Measurements from ENCODE around the gene DNLZ. TPM values are rescaled to one million over a fixed set of nuclear protein-coding genes. Genes with fewer than 3 reads are reported as not detected.

The DNLZ gene
- total and polyA plus RNA-seq, 10 of the 15 experiments (the other 5 are each of a cell fraction or from before 2014, with no cell fraction given), result 0.66 to 29.7 (median 14.7) TPM; not detected in 1

DNA sequence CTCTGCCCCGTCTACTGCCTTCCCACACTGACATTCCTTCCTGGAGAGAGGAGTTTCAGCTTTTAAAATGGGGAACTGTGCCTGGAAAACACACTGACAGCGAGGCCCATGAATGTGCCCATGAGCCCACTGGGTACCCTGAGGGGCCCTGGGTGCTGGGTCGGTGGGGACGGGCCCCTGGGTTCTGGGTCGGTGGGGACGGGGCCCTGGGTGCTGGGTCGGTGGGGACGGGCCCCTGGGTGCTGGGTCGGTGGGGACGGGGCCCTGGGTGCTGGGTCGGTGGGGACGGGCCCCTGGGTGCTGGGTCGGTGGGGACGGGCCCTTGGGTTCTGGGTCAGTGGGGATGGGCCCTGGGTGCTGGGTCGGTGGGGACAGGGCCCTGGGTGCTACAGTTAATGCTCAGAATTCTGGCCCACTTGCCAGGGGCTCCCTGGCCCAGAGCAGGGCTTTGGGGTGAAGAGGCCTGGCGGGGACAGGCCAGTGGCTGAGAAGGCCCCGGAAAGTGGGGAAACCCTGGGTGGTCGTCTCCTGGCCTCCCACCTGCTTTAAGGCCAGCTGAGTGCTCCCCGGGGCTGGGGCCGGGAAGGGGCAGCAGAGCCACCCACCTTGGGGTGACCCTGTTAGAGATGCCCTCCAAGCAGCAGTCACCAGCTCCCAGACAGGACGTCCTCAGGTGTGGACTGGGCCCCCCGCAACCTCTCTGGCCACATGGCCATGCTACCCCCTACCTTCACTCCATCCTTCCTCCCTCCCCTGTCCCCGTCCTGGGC, 33.7 kb downstream of the DNLZ start:
- no TSS peak for BruUV-seq (replicated peaks)
- ChIA-PET SMC1A (ENCODE audit: uncharacterized antibody, unreplicated experiment) (no interaction called here), CTCF (no interaction called here), POLR2A (interaction anchor here (0.6 kb wide), 1 partner anchor 10 kb away, joined by 4 read pairs; no protein-coding TSS in a partner anchor), RAD21 (ENCODE audit: unreplicated experiment) (no interaction called here)
- Histone ChIP-seq H3K4me3 (no peak overlapping the region), H3K9me3 (replicated peaks; ENCODE audit: control insufficient read depth, insufficient read depth, low read length) (no peaks in the 10 kb centered on the region), H3K27ac (ENCODE audit: control insufficient read depth, insufficient read depth) (no peak overlapping the region), H3K4me1 (ENCODE audit: control insufficient read depth, insufficient read depth, low read length) (no peaks in the 10 kb centered on the region), H3K4me2 (ENCODE audit: control insufficient read depth, insufficient read depth) (no peak overlapping the region), H4K20me1 (ENCODE audit: control insufficient read depth, insufficient read depth) (no peaks in the 10 kb centered on the region), H3K79me2 (ENCODE audit: control insufficient read depth, insufficient read depth, low read length) (no peaks in the 10 kb centered on the region), H2AFZ (ENCODE audit: control insufficient read depth, low read depth, low read length) (no peak overlapping the region), H3K9ac (ENCODE audit: control insufficient read depth, insufficient read depth, low read length) (no peak overlapping the region), H3K27me3 (replicated peaks in 1 of 2; ENCODE audit: control insufficient read depth in 2 of 2, insufficient read depth in 2 of 2, low read length in 1 of 2) (peaks cover 7 to 8% of the 10 kb centered on the region in 2 experiments; a peak in 3 of 4 replicates), H3K36me3 (ENCODE audit: control insufficient read depth in 2 of 2, insufficient read depth in 2 of 2, low read length in 1 of 2) (no peaks in the 10 kb centered on the region)
- TF ChIP-seq, protein P1, sequence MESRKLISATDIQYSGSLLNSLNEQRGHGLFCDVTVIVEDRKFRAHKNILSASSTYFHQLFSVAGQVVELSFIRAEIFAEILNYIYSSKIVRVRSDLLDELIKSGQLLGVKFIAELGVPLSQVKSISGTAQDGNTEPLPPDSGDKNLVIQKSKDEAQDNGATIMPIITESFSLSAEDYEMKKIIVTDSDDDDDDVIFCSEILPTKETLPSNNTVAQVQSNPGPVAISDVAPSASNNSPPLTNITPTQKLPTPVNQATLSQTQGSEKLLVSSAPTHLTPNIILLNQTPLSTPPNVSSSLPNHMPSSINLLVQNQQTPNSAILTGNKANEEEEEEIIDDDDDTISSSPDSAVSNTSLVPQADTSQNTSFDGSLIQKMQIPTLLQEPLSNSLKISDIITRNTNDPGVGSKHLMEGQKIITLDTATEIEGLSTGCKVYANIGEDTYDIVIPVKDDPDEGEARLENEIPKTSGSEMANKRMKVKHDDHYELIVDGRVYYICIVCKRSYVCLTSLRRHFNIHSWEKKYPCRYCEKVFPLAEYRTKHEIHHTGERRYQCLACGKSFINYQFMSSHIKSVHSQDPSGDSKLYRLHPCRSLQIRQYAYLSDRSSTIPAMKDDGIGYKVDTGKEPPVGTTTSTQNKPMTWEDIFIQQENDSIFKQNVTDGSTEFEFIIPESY (IDR thresholded peaks at IDR 0.05), result no peak
- TF ChIP-seq ZBTB40 (IDR thresholded peaks at IDR 0.05; ENCODE audit: borderline replicate concordance) (no peak), BRCA1 (IDR thresholded peaks at IDR 0.05; ENCODE audit: low read depth, low read length) (no peak)
- TF ChIP-seq, protein P2, sequence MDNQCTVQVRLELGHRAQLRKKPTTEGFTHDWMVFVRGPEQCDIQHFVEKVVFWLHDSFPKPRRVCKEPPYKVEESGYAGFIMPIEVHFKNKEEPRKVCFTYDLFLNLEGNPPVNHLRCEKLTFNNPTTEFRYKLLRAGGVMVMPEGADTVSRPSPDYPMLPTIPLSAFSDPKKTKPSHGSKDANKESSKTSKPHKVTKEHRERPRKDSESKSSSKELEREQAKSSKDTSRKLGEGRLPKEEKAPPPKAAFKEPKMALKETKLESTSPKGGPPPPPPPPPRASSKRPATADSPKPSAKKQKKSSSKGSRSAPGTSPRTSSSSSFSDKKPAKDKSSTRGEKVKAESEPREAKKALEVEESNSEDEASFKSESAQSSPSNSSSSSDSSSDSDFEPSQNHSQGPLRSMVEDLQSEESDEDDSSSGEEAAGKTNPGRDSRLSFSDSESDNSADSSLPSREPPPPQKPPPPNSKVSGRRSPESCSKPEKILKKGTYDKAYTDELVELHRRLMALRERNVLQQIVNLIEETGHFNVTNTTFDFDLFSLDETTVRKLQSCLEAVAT (IDR thresholded peaks at IDR 0.05), result no peak
- FAIRE-seq (no peak), DNase-seq (ENCODE audit: low read depth, low spot score) (no peak), ATAC-seq (no peak)
- in situ Hi-C loops (cut with MboI), result no loop called here
- 36% methylated on average over 14 of the region's 23 CpGs for WGBS (ENCODE audit: insufficient coverage, insufficient replicate concordance, low lambda C conversion rate, missing lambda C conversion rate)
- intact Hi-C loops (cut with micrococcal nuclease; ENCODE audit: unreplicated experiment), result no loop called here

Measured in GM12878 (cell line).